NCI-H1417 (cell line): Measurements from ENCODE around the gene TEX2.

Experiments
- DNase-seq, 3 experiments: peaks; one replicate each; lab custom pipeline; 2025; lab: John Stamatoyannopoulos, UW

The TEX2 gene

GRCh38 chr17:64158831-64159590, 104.0 kb downstream of the TEX2 start:
- no peak for DNase-seq

GRCh38 chr17:64158406-64158805, 104.7 kb downstream of the TEX2 start:
- no peak for DNase-seq

- no peak for DNase-seq
Observed at GRCh38 chr17:64157669-64158180, 105.3 kb downstream of the TEX2 start.

GRCh38 chr17:64156670-64157069, 106.4 kb downstream of the TEX2 start:
- no peak for DNase-seq

- DNase-seq: no peak
Observed at GRCh38 chr17:64155751-64156544, 107.1 kb downstream of the TEX2 start.

- no peak for DNase-seq
Observed at GRCh38 chr17:64155129-64155528, 107.9 kb downstream of the TEX2 start.

GRCh38 chr17:64154717-64155116, 108.3 kb downstream of the TEX2 start:
- DNase-seq: no peak

GRCh38 chr17:64154313-64154695, 108.8 kb downstream of the TEX2 start:
- no peak for DNase-seq

GRCh38 chr17:64153565-64154312, 109.3 kb downstream of the TEX2 start:
- no peak for DNase-seq

- no peak for DNase-seq
Observed at GRCh38 chr17:64152428-64153125, 110.5 kb downstream of the TEX2 start.

- no peak for DNase-seq
Observed at GRCh38 chr17:64151016-64151368, 112.1 kb downstream of the TEX2 start.

GRCh38 chr17:64150237-64151015, 112.6 kb downstream of the TEX2 start:
- DNase-seq: no peak

- DNase-seq: no peak
Observed at GRCh38 chr17:64149196-64149595, 113.9 kb downstream of the TEX2 start.

- DNase-seq: no peak
Observed at GRCh38 chr17:64148699-64149098, 114.4 kb downstream of the TEX2 start.

GRCh38 chr17:64148017-64148631, 114.9 kb downstream of the TEX2 start:
- DNase-seq: peak in 1 of 3 experiments; percentile 28

- DNase-seq: peak in 1 of 3 experiments; percentile 37
Observed at GRCh38 chr17:64147110-64148016, 115.7 kb downstream of the TEX2 start.

GRCh38 chr17:64146418-64147109, 116.5 kb downstream of the TEX2 start:
- peak; percentile 51 to 90 (median 82) for DNase-seq

GRCh38 chr17:64145751-64146417, 117.2 kb downstream of the TEX2 start:
- DNase-seq: peak; percentile 95 to 99 (median 98)
